Panc1 (cell line): ENCODE results near the gene LRRC38.

ENCODE experiments used
- CTCF ChIP-seq: fragments of 450-650 bp; IDR thresholded peaks from 2 replicates; pipeline ENCODE4 v1.5.1; 2017; ENCODE audit warnings: mild to moderate bottlenecking
- POLR2AphosphoS5 ChIP-seq: IDR thresholded peaks from 2 replicates; pipeline ENCODE4 v1.6.1; 2012; ENCODE audit warnings: mild to moderate bottlenecking, low read depth, low read length, moderate library complexity
- REST ChIP-seq, 2 experiments: IDR thresholded peaks; 2 replicates each; pipeline ENCODE4 v1.6.1; 2011 to 2012; ENCODE audit warnings: low read depth in 2 of 2, control low read depth in 1 of 2, low read length in 1 of 2, mild to moderate bottlenecking in 1 of 2, moderate library complexity in 1 of 2; ENCODE audit not compliant: insufficient read depth in 1 of 2
- SIN3A ChIP-seq: IDR thresholded peaks from 2 replicates; pipeline ENCODE4 v1.6.1; 2012; ENCODE audit warnings: low read depth, mild to moderate bottlenecking, low read length, moderate library complexity, borderline replicate concordance; ENCODE audit not compliant: insufficient read depth
- TCF7L2 ChIP-seq: IDR thresholded peaks from 2 replicates; pipeline ENCODE4 v1.6.1; 2011; ENCODE audit warnings: mild to moderate bottlenecking, low read depth, low read length, inconsistent platforms

GRCh38 chr1:13487143-13487868, 26.5 kb downstream of the LRRC38 start:
- TF ChIP-seq CTCF (no peak), POLR2AphosphoS5 (no peak), REST (IDR thresholded peaks at IDR 0.05; ENCODE audit: insufficient read depth in 1 of 2, low read depth in 2 of 2, low read length in 1 of 2) (no peak), SIN3A (no peak), TCF7L2 (no peak)
